ENCODE results near the gene SRRD. TPM values are rescaled to one million over a fixed set of nuclear protein-coding genes. Genes with fewer than 3 reads are reported as not detected.

SRRD gene
- total RNA-seq, 1 experiment from 2014 or later: 9.5 TPM

DNA sequence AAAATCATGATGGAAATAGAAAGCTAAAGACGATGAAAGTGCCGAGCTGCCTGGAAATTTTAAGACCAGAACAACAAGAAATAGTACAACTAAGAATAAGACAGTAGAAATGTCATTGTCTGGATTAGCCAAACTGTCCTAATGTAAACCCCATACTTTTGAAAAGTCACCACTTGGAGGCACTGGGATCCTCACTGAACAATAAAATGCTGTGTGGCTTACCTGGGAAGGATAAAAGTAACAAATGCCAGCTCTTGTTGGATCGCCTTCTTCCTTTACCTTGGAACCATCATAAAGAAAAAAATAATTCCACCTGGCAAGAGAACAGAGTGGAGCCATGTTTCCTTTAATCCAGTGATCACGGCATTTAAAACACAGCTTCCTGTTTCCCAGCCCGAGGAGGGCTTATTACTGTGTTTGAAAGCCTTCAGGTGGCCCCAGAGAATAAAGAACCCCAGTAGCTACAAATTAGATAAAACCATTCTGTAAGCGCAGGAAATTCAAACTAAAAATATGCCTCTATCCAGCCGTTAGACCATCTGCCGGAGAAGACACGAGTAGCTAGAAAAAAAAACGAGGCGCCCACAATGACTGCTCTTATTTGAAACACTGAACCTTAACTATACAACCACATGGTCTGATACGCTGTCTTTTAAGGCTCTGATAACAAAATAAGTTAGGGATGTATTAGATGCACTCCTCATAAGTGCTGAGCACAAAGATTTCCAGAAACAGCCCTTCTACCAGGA, 4.5 kb upstream of the SRRD start:
- DNase-seq: no peak
- no peak overlapping the region for H3K4me3 ChIP-seq
- BruUV-seq (replicated peaks): no TSS peak
- H3F3A ChIP-seq (ENCODE audit: insufficient read depth, low read depth): no peaks in the 10 kb centered on the region
- H4K20me1 ChIP-seq (ENCODE audit: insufficient read depth): no peaks in the 10 kb centered on the region; the same call in 1 of the 2 replicates
- POLR2A ChIA-PET (ENCODE audit: unreplicated experiment): no interaction called here
- intact Hi-C loops (cut with micrococcal nuclease; ENCODE audit: unreplicated experiment): no loop called here
- H3K79me2 ChIP-seq (ENCODE audit: low read depth): peaks cover 20% of the 10 kb centered on the region
- no peak overlapping the region for H3K4me2 ChIP-seq
- no peak overlapping the region for H2AFZ ChIP-seq
- no peaks in the 10 kb centered on the region for H3K9me3 ChIP-seq (ENCODE audit: insufficient read depth, low read depth)
- H3K4me1 ChIP-seq (replicated peaks; ENCODE audit: insufficient read depth): peaks cover 14% of the 10 kb centered on the region
- no peaks in the 10 kb centered on the region for H3K9me2 ChIP-seq (ENCODE audit: insufficient read depth)
- 0 out of 2 replicates have a peak, but pooled peaks cover 2% of the 10 kb centered on the region for H3K36me3 ChIP-seq (ENCODE audit: low read depth)
- no peak for TF ChIP-seq EZH2 (IDR thresholded peaks at IDR 0.05; ENCODE audit: low read depth)
- TF ChIP-seq, protein P1, sequence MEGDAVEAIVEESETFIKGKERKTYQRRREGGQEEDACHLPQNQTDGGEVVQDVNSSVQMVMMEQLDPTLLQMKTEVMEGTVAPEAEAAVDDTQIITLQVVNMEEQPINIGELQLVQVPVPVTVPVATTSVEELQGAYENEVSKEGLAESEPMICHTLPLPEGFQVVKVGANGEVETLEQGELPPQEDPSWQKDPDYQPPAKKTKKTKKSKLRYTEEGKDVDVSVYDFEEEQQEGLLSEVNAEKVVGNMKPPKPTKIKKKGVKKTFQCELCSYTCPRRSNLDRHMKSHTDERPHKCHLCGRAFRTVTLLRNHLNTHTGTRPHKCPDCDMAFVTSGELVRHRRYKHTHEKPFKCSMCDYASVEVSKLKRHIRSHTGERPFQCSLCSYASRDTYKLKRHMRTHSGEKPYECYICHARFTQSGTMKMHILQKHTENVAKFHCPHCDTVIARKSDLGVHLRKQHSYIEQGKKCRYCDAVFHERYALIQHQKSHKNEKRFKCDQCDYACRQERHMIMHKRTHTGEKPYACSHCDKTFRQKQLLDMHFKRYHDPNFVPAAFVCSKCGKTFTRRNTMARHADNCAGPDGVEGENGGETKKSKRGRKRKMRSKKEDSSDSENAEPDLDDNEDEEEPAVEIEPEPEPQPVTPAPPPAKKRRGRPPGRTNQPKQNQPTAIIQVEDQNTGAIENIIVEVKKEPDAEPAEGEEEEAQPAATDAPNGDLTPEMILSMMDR (conservative IDR thresholded peaks at IDR 0.05): no peak
- H3K27me3 ChIP-seq (ENCODE audit: insufficient read depth, low read depth): no peaks in the 10 kb centered on the region
- CTCF ChIA-PET: no interaction called here
- no peak overlapping the region for H3K27ac ChIP-seq

DNA sequence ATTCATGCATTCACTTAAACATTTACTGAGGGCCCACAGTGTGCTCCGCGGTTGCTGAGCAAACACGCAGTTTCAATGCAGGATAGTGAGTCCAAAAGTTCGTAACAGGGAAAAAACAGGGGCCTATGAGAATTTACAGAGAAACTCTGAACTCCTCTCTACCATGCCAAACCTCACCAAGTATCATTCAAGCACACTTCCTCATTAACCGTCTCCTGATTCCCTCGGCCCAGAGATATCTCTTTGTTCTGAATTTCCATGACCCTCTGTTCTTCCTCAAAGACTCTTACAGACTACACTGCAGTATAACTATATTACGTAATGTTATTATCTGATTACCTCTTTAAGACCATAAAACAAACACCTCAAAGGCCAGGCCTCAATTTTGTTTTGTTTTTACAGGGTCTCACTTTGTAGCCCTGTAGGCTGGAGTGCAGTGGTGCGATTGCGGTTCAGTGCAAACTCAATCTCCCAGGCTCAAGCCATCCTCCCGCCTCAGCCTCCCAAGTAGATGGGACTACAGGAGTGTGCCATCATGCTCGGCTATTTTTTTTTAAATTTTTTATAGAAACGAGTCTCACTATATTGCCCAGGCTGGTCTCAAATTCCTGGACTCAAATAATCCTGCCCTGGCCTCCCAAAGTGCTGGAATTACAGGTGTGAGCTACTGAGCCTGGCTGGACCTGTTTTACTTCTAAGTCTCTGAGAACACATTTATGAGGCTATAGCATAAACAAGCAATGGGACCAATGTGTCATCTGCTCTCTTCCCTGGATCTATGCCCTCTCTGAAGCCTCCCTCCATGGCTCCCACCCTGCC, 3.7 kb upstream of the SRRD start:
- no peak overlapping the region for H3K4me3 ChIP-seq
- peak overlapping the region; percentile 30; the same call in 1 of the 2 replicates for H3K4me2 ChIP-seq
- H3K27ac ChIP-seq: no peak overlapping the region
- no peak overlapping the region for H2AFZ ChIP-seq
- 0 out of 2 replicates have a peak, but pooled peaks cover 2% of the 10 kb centered on the region for H3K36me3 ChIP-seq (ENCODE audit: low read depth)
- no peaks in the 10 kb centered on the region; the same call in 1 of the 2 replicates for H4K20me1 ChIP-seq (ENCODE audit: insufficient read depth)
- TF ChIP-seq EZH2 (IDR thresholded peaks at IDR 0.05; ENCODE audit: low read depth): no peak
- TF ChIP-seq, protein P1 (conservative IDR thresholded peaks at IDR 0.05): no peak
- intact Hi-C loops (cut with micrococcal nuclease; ENCODE audit: unreplicated experiment): no loop called here
- H3K27me3 ChIP-seq (ENCODE audit: insufficient read depth, low read depth): no peaks in the 10 kb centered on the region
- DNase-seq: no peak
- POLR2A ChIA-PET (ENCODE audit: unreplicated experiment): no interaction called here
- H3K9me3 ChIP-seq (ENCODE audit: insufficient read depth, low read depth): no peaks in the 10 kb centered on the region
- H3K79me2 ChIP-seq (ENCODE audit: low read depth): peaks cover 28% of the 10 kb centered on the region
- peaks cover 22% of the 10 kb centered on the region for H3K4me1 ChIP-seq (replicated peaks; ENCODE audit: insufficient read depth)
- H3K9me2 ChIP-seq (ENCODE audit: insufficient read depth): no peaks in the 10 kb centered on the region
- H3F3A ChIP-seq (ENCODE audit: insufficient read depth, low read depth): no peaks in the 10 kb centered on the region
- CTCF ChIA-PET: no interaction called here
- no TSS peak for BruUV-seq (replicated peaks)

DNA sequence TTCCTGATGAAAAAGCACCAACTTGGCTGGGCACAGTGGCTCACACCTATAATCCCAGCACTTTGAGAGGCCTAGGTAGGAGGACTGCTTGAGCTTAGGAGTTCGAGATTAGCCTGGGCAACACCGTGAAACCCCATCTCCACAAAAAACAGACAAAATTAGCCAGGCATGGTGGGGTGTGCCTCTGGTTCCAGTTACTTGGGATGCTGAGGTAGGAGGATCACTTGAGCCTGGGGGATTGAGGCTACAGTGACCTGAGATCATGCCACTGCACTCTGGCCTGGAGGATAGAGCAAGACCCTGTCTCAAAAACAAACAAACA, 3.1 kb upstream of the SRRD start:
- H3K4me2 ChIP-seq: peak overlapping the region; percentile 30; the same call in 1 of the 2 replicates
- no peaks in the 10 kb centered on the region; the same call in 1 of the 2 replicates for H4K20me1 ChIP-seq (ENCODE audit: insufficient read depth)
- no peaks in the 10 kb centered on the region for H3K27me3 ChIP-seq (ENCODE audit: insufficient read depth, low read depth)
- intact Hi-C loops (cut with micrococcal nuclease; ENCODE audit: unreplicated experiment): no loop called here
- H3K4me3 ChIP-seq: no peak overlapping the region
- DNase-seq: no peak
- CTCF ChIA-PET: no interaction called here
- no peak overlapping the region for H3K27ac ChIP-seq
- H3K36me3 ChIP-seq (ENCODE audit: low read depth): 0 out of 2 replicates have a peak, but pooled peaks cover 2% of the 10 kb centered on the region
- no TSS peak for BruUV-seq (replicated peaks)
- H3F3A ChIP-seq (ENCODE audit: insufficient read depth, low read depth): no peaks in the 10 kb centered on the region
- H3K4me1 ChIP-seq (replicated peaks; ENCODE audit: insufficient read depth): peaks cover 23% of the 10 kb centered on the region
- POLR2A ChIA-PET (ENCODE audit: unreplicated experiment): no interaction called here
- no peak overlapping the region for H2AFZ ChIP-seq
- H3K9me2 ChIP-seq (ENCODE audit: insufficient read depth): no peaks in the 10 kb centered on the region
- no peaks in the 10 kb centered on the region for H3K9me3 ChIP-seq (ENCODE audit: insufficient read depth, low read depth)
- TF ChIP-seq, protein P1 (conservative IDR thresholded peaks at IDR 0.05): no peak
- TF ChIP-seq EZH2 (IDR thresholded peaks at IDR 0.05; ENCODE audit: low read depth): no peak
- peaks cover 34% of the 10 kb centered on the region for H3K79me2 ChIP-seq (ENCODE audit: low read depth)
